ENCODE measurements around the gene NT5E. TPM values are rescaled to one million over a fixed set of nuclear protein-coding genes. Genes with fewer than 3 reads are reported as not detected.
A peak's percentile ranks its signal among the peaks of the same experiment; 100 is the strongest.
"Not testable (repeated sequence)": the region's sequence is repeated elsewhere in the genome, so short reads cannot be mapped to it uniquely, and the experiment has no call there.

Gene NT5E
- total RNA-seq = 15.4 and 16.4 TPM in 2 replicates

DNA sequence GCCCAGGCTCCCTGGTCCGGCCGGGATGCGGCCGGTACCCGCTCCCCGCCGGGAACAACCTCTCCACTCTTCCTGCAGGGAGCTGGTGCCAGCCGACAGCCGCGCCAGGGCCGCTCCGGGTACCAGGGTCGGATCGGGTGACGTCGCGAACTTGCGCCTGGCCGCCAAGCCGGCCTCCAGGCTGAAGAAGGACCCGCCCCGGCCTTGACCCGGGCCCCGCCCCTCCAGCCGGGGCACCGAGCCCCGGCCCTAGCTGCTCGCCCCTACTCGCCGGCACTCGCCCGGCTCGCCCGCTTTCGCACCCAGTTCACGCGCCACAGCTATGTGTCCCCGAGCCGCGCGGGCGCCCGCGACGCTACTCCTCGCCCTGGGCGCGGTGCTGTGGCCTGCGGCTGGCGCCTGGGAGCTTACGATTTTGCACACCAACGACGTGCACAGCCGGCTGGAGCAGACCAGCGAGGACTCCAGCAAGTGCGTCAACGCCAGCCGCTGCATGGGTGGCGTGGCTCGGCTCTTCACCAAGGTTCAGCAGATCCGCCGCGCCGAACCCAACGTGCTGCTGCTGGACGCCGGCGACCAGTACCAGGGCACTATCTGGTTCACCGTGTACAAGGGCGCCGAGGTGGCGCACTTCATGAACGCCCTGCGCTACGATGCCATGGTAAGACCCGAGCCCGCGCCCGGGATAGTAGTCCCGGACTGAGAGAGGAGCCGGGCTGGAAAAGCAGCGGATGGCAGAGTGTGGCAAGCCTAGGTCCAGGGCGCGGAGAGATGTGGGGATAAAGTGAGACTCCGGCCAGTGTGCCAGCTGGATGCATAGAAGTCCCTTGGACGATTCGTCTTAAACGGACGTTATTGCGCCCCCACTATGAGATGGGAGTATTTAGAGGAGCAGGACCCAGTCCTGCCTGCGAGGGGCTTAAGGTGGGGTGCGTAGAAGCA is at the start of gene NT5E:
Gene NT5E (plus strand): TSS at position 266 of the 942 bp plus-strand sequence. CDS start 57 bp downstream, at position 323.
- H3K9me3 Mint-ChIP-seq = no peaks in the 10 kb centered on the region
- peak within 1 kb of the TSS; percentile 88 for H3K27ac Mint-ChIP-seq
- H3K36me3 Mint-ChIP-seq (ENCODE audit: low read depth) = peaks cover 26% of the 10 kb centered on the region
- peak; percentile 47 for DNase-seq (ENCODE audit: low spot score)
- peak within 1 kb of the TSS; percentile 96 for H3K4me3 Mint-ChIP-seq (ENCODE audit: low read depth)
- H3K27me3 Mint-ChIP-seq (ENCODE audit: low read depth) = peaks cover 18% of the 10 kb centered on the region
- H3K4me1 Mint-ChIP-seq (ENCODE audit: low read depth) = peaks cover 63% of the 10 kb centered on the region
- intact Hi-C loops (cut with micrococcal nuclease) = loop anchor here (1.0 to 5.0 kb wide), 5 partner anchors 14 to 142 kb away; partner anchors contain the start of gene SNX14

DNA sequence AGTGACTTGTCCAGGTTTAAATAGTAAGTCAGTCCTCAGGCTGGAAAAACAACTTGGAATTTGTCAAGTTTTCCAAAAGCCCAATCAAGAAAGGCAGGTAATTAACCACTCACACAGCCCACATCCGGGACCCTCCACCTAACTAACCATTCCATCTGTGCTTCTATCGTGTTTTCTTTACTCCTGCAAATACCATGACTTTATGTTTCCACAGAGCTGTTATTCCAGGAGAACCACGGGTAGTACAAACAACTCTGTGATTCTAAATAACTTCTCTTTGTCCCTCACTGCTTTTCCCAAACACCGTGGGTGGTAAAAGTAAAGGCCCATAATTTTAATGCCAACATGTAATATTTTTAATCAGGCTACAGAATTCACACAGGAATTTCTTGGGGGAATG is 49.6 kb upstream of the NT5E start:
- Mint-ChIP-seq H3K36me3 (ENCODE audit: low read depth) (no peaks in the 10 kb centered on the region), H3K27me3 (ENCODE audit: low read depth) (no peaks in the 10 kb centered on the region), H3K9me3 (peaks cover 6% of the 10 kb centered on the region), H3K4me3 (ENCODE audit: low read depth) (no peak overlapping the region), H3K4me1 (ENCODE audit: low read depth) (peaks cover 40% of the 10 kb centered on the region), H3K27ac (no peak overlapping the region)
- no peak for DNase-seq (ENCODE audit: low spot score)
- intact Hi-C loops (cut with micrococcal nuclease) = no loop called here

DNA sequence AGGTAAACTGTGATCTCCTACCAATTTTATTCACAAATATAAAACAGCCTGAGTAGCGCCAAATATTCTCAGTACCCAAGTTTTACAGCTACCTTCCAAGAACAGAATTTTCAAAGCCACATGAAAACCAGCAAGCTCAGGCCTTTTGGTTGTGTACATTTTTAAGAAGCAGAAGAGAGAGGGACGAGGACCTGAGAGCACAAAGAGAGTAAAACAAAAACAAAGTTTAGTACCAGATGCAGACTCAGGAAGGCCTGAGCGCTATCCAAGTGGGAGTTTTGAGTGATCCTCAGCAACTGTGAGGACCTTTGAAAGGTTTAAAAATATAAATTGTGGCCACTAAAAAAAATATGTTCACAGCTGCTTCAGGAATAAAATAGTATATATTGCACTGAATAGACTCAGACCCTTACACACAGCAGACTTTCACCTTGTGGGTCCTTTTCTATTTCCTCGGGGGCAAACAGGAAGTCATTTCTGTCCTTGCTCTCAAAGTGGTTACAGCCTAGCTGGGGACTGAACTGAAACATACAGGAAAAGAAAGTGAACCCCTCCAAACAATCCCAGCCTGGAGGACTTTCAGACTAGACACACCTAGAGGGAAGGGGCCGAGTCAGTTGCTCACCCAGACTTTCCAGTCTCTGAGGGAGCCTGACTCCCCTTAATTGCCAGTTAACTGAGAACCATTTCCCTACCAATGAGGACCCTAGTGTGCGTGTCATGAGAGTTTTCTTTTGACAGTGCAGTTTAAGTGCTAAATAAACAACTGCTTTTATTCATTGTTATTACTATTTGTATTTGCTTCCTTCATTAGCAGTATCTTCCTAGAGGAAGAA is 48.5 kb upstream of the NT5E start:
- Mint-ChIP-seq H3K27me3 (ENCODE audit: low read depth) (no peaks in the 10 kb centered on the region), H3K36me3 (ENCODE audit: low read depth) (no peaks in the 10 kb centered on the region), H3K4me3 (ENCODE audit: low read depth) (no peak overlapping the region), H3K9me3 (peaks cover 6% of the 10 kb centered on the region), H3K4me1 (ENCODE audit: low read depth) (peaks cover 48% of the 10 kb centered on the region), H3K27ac (peak overlapping the region; percentile 8)
- intact Hi-C loops (cut with micrococcal nuclease) = loop anchor here (2.0 kb wide), 1 partner anchor 15 kb away; no protein-coding TSS in a partner anchor
- no peak for DNase-seq (ENCODE audit: low spot score)

DNA sequence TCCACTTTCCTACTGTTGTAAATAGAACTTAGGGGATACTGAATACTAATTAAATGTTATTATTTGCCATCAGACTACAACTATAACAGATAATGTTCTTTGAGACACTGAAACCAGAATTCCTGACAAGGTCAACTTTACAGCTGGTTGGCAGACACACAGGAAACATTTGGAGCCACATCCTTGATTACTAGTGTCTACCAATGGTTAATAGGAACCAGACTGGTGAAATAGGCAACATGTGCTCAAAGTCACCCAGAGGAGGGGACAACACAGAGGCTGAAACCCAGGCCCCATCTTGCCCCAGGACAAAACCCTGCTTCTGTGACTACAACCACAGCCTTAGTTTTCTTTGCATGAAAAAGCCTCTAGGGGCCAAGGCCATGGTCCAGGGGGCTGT is 47.8 kb upstream of the NT5E start:
- H3K27me3 Mint-ChIP-seq (ENCODE audit: low read depth) = no peaks in the 10 kb centered on the region
- intact Hi-C loops (cut with micrococcal nuclease) = loop anchor here (2.0 kb wide), 1 partner anchor 15 kb away; no protein-coding TSS in a partner anchor
- peaks cover 6% of the 10 kb centered on the region for H3K9me3 Mint-ChIP-seq
- H3K4me1 Mint-ChIP-seq (ENCODE audit: low read depth) = peaks cover 55% of the 10 kb centered on the region
- no peak for DNase-seq (ENCODE audit: low spot score)
- H3K4me3 Mint-ChIP-seq (ENCODE audit: low read depth) = no peak overlapping the region
- H3K27ac Mint-ChIP-seq = no peak overlapping the region
- no peaks in the 10 kb centered on the region for H3K36me3 Mint-ChIP-seq (ENCODE audit: low read depth)

DNA sequence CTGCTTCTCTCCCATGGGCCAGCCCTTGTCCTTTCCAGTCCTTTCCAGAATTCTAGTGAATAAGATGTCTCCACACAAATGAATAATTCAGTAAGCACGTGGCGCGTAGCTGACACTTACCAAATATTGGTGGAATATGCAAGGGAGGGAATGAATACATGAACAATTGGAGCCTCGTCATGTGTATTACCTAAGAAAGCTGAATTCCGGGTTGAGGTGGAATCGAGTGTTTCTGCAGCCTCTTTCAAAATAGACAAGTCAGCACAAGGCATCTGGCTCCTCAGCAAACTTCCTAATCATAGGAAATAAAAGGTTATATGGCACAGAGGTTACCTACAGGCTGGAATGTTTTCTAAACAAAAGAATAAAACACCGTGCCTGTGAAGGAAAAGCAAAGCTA is 47.0 kb upstream of the NT5E start:
- H3K27me3 Mint-ChIP-seq (ENCODE audit: low read depth) = no peaks in the 10 kb centered on the region
- H3K36me3 Mint-ChIP-seq (ENCODE audit: low read depth) = no peaks in the 10 kb centered on the region
- no peak for DNase-seq (ENCODE audit: low spot score)
- H3K9me3 Mint-ChIP-seq = no peaks in the 10 kb centered on the region
- H3K4me1 Mint-ChIP-seq (ENCODE audit: low read depth) = peaks cover 58% of the 10 kb centered on the region
- H3K4me3 Mint-ChIP-seq (ENCODE audit: low read depth) = no peak overlapping the region
- intact Hi-C loops (cut with micrococcal nuclease) = loop anchor here (2.0 kb wide), 1 partner anchor 14 kb away; no protein-coding TSS in a partner anchor
- H3K27ac Mint-ChIP-seq = no peak overlapping the region

DNA sequence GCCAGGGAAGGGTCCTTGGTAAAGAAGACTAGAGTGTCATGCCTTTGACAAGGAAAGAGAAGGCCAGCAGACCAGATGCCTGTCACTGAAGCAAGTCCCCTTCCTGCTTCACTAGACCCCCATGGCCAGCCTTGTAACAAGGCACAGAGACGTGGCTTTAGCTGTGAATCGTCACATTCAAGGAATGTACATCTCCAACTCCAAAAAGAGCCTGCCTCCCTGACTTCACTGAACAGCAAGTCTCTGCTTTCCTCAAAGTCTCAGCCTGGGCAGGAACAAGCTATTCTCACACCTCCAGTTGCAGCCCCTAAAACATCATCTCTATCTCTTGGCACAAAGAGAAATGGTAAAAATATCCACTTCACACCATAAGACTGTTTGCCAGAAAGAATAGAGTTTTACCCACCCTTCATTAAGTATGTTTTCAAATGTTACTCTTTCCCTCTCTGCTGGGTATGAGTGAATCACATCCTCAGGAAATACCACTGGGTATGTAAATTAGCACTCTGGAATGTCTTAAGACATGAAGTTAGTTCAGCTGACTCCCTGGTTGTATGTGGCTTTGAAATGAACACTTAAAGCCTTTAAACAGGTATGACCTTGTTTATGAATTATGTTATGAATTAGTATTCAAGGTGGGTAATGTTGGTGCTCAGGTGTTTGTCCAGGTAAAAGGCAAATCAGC is 46.4 kb upstream of the NT5E start:
- no peaks in the 10 kb centered on the region for H3K9me3 Mint-ChIP-seq
- no peak for DNase-seq (ENCODE audit: low spot score)
- peaks cover 58% of the 10 kb centered on the region for H3K4me1 Mint-ChIP-seq (ENCODE audit: low read depth)
- H3K36me3 Mint-ChIP-seq (ENCODE audit: low read depth) = no peaks in the 10 kb centered on the region
- H3K4me3 Mint-ChIP-seq (ENCODE audit: low read depth) = no peak overlapping the region
- H3K27me3 Mint-ChIP-seq (ENCODE audit: low read depth) = no peaks in the 10 kb centered on the region
- intact Hi-C loops (cut with micrococcal nuclease) = loop anchor here (2.0 kb wide), 1 partner anchor 13 kb away; no protein-coding TSS in a partner anchor
- H3K27ac Mint-ChIP-seq = no peak overlapping the region

DNA sequence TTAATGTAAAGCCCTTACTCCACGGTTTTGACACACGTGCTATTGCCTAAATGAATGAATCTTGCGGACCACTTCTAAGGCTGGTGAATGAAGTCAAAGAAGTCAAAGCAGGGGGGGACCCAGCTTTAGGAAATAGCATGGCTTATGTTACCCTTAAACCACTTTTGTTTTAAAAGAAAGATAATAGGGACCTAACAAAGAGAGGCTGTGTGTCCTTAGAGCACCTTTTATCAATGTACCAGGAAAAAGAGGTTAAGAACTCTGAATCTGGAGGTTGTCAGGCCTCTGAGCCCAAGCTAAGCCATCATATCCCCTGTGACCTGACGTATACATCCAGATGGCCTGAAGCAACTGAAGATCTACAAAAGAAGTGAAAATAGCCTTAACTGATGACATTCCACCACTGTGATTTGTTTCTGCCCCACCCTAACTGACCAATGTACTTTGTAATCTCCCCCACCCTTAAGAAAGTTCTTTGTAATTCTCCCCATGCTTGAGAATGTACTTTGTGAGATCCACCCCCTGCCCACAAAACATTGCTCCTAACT is 45.8 kb upstream of the NT5E start:
- Mint-ChIP-seq H3K4me1 (ENCODE audit: low read depth) (peaks cover 58% of the 10 kb centered on the region), H3K27ac (peak overlapping the region; percentile 35)
- H3K36me3 Mint-ChIP-seq (ENCODE audit: low read depth); H3K4me3 Mint-ChIP-seq (ENCODE audit: low read depth); DNase-seq (ENCODE audit: low spot score); intact Hi-C loops (cut with micrococcal nuclease); H3K9me3 Mint-ChIP-seq; H3K27me3 Mint-ChIP-seq (ENCODE audit: low read depth): not testable (repeated sequence)

DNA sequence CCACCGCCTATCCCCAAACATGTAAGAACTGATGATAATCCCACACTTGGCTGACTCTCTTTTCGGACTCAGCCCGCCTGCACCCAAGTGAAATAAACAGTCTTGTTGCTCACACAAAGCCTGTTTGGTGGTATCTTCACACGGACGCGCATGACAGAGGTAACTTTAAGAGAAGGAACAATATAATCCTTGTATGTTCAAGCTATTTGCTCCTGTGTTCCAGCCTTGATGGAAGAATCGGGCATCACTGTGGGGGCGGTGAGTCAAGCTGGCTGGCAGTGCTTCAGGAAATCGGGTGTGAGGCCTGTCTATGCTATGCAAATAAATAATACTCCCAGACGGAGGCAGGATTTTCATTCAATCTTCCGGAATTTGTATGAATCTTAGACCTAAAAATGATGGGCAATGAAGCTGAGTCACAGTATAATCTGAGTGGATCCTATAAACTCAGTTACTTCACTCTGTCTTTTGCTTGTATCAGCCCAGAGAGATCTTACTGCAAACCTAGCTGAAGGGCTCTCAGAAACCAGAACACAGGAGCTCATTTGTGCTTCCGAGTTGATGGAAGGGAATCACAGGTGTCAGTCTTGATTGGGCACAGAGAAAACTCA is 45.2 kb upstream of the NT5E start:
- Mint-ChIP-seq H3K9me3 (no peaks in the 10 kb centered on the region), H3K27ac (peak overlapping the region; percentile 35), H3K36me3 (ENCODE audit: low read depth) (no peaks in the 10 kb centered on the region), H3K27me3 (ENCODE audit: low read depth) (no peaks in the 10 kb centered on the region), H3K4me1 (ENCODE audit: low read depth) (peaks cover 58% of the 10 kb centered on the region), H3K4me3 (ENCODE audit: low read depth) (no peak overlapping the region)
- intact Hi-C loops (cut with micrococcal nuclease) = no loop called here
- DNase-seq (ENCODE audit: low spot score) = no peak

DNA sequence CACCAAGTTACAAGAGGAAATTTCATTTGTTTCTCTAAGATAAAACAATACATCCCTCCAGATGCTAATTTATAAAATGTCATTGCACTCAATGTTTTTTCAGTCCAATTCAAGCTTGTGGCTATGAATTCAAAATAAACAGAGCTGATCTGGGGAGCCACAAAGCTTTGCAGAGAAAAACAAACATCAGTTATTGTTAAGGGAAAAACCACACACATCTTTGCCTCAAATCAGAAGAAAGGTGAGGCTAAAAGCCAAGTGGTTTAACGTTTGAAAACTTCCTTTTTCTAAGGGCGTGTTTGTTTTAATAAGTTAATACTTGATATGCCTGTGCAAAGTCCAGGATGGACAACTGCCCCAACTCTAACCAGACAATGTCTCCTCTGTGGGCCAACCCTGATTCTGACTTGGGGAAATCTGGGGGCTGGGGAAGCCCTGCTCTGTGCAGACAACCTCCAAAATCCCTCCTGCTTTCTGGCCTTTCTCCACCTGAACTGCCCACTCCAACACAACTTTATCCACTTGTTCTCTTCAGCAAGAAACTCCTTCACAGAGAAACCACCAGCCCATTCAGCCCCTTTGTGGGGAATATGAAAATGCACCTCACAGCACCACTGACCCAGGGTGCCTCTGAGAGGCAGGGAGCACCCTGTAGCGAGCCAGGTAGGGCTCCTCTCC is 44.6 kb upstream of the NT5E start:
- no peak for DNase-seq (ENCODE audit: low spot score)
- no peak overlapping the region for H3K4me3 Mint-ChIP-seq (ENCODE audit: low read depth)
- no peaks in the 10 kb centered on the region for H3K9me3 Mint-ChIP-seq
- no peaks in the 10 kb centered on the region for H3K36me3 Mint-ChIP-seq (ENCODE audit: low read depth)
- peaks cover 58% of the 10 kb centered on the region for H3K4me1 Mint-ChIP-seq (ENCODE audit: low read depth)
- H3K27me3 Mint-ChIP-seq (ENCODE audit: low read depth) = no peaks in the 10 kb centered on the region
- H3K27ac Mint-ChIP-seq = peak overlapping the region; percentile 56
- intact Hi-C loops (cut with micrococcal nuclease) = no loop called here

DNA sequence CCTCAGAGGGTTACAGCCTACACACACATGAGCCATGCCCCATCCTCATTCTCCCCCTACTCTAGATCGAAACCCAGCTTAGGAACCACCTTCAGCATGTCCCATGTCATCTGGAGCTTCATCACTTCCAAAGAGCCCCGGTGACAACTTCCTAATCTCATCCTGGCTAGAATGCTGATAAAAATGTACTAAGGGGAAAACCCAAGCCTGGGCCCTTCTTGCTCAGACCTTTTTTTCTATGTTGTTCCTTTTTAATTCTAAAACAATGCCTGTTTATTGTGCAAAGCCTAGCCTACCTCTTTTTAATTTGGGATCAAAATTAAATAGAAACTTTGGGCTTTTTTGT is 44.1 kb upstream of the NT5E start:
- H3K4me3 Mint-ChIP-seq (ENCODE audit: low read depth) = no peak overlapping the region
- no peaks in the 10 kb centered on the region for H3K9me3 Mint-ChIP-seq
- peaks cover 58% of the 10 kb centered on the region for H3K4me1 Mint-ChIP-seq (ENCODE audit: low read depth)
- H3K36me3 Mint-ChIP-seq (ENCODE audit: low read depth) = no peaks in the 10 kb centered on the region
- H3K27me3 Mint-ChIP-seq (ENCODE audit: low read depth) = no peaks in the 10 kb centered on the region
- intact Hi-C loops (cut with micrococcal nuclease) = no loop called here
- DNase-seq (ENCODE audit: low spot score) = no peak
- peak overlapping the region; percentile 56 for H3K27ac Mint-ChIP-seq

DNA sequence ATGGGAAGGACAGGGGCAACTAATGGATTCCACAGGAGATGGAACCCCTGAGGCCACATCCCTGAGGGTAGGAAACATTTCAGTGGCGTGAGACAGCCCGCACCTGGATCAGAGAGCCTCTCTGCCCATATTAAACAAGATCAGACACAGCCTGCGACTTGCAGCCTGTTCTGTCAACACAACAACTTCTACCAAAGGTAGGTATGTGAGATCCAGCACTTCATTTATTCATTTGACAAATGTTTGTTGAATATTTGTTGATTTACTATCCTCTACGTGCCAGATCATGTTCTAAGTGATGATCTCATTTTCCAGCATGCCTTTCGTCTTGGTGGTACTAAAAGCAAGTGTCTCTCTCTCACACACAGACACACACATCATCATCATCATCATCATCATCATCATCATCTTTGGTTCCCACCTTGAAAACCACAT is 43.2 kb upstream of the NT5E start:
- intact Hi-C loops (cut with micrococcal nuclease) = no loop called here
- no peaks in the 10 kb centered on the region for H3K9me3 Mint-ChIP-seq
- peaks cover 2% of the 10 kb centered on the region for H3K27me3 Mint-ChIP-seq (ENCODE audit: low read depth)

More for the DNA sequence above, 43.2 kb upstream of the NT5E start:
- no peak overlapping the region for H3K27ac Mint-ChIP-seq
- H3K4me1 Mint-ChIP-seq (ENCODE audit: low read depth) = peaks cover 51% of the 10 kb centered on the region
- H3K36me3 Mint-ChIP-seq (ENCODE audit: low read depth) = no peaks in the 10 kb centered on the region
- no peak overlapping the region for H3K4me3 Mint-ChIP-seq (ENCODE audit: low read depth)
- DNase-seq (ENCODE audit: low spot score) = no peak
